GM19023 (cell line): ENCODE results near the gene THRAP3.

Experiments used
- ATAC-seq: cut with Tn5 transposase; IDR thresholded peaks from one replicate; pipeline ENCODE4 v1.9.1; 2021; ENCODE audit warnings: mild to moderate bottlenecking, moderate library complexity; ENCODE audit not compliant: unreplicated experiment

The THRAP3 gene

GRCh38 chr1:36323636-36324352 lies 99.6 kb downstream of the THRAP3 start, which contains the start of gene EVA1B:
TSS of gene EVA1B (minus strand) at chr1:36323645. CDS start at chr1:36323037, 608 bp downstream.
- ATAC-seq, result no peak

GRCh38 chr1:36324353-36324703 lies 100.1 kb downstream of the THRAP3 start:
- no peak for ATAC-seq

GRCh38 chr1:36326499-36326898 lies 102.3 kb downstream of the THRAP3 start:
- ATAC-seq, result no peak

- ATAC-seq, result no peak
These were observed 103.3 kb downstream of the THRAP3 start for GRCh38 chr1:36327421-36328087.

GRCh38 chr1:36328088-36328480 lies 103.8 kb downstream of the THRAP3 start:
- no peak for ATAC-seq

GRCh38 chr1:36328713-36329112 lies 104.5 kb downstream of the THRAP3 start:
- no peak for ATAC-seq

GRCh38 chr1:36329817-36330216 lies 105.6 kb downstream of the THRAP3 start:
- no peak for ATAC-seq

GRCh38 chr1:36330940-36331339 lies 106.7 kb downstream of the THRAP3 start:
- no peak for ATAC-seq

- no peak for ATAC-seq
These were observed 113.6 kb downstream of the THRAP3 start for GRCh38 chr1:36337830-36338229.

- ATAC-seq, result no peak
These were observed 115.0 kb downstream of the THRAP3 start for GRCh38 chr1:36339215-36339614.

- ATAC-seq, result no peak
These were observed 115.4 kb downstream of the THRAP3 start for GRCh38 chr1:36339615-36340014.

GRCh38 chr1:36341626-36342320 lies 117.5 kb downstream of the THRAP3 start:
- no peak for ATAC-seq

- ATAC-seq, result no peak
These were observed 118.4 kb downstream of the THRAP3 start for GRCh38 chr1:36342426-36343185.

- ATAC-seq, result no peak
These were observed 119.6 kb downstream of the THRAP3 start for GRCh38 chr1:36343651-36344394.

- ATAC-seq, result no peak
These were observed 120.1 kb downstream of the THRAP3 start for GRCh38 chr1:36344395-36344680.

- no peak for ATAC-seq
These were observed 121.1 kb downstream of the THRAP3 start for GRCh38 chr1:36345353-36345752.

GRCh38 chr1:36346741-36347370 lies 122.6 kb downstream of the THRAP3 start:
- no peak for ATAC-seq

- no peak for ATAC-seq
These were observed 125.0 kb downstream of the THRAP3 start for GRCh38 chr1:36349241-36349671.

- no peak for ATAC-seq
These were observed 125.6 kb downstream of the THRAP3 start for GRCh38 chr1:36349839-36350238.

- ATAC-seq, result no peak
These were observed 126.5 kb downstream of the THRAP3 start for GRCh38 chr1:36350659-36351226.
